Gastroesophageal sphincter (tissue), 4 donors: ENCODE measurements around the gene TMPRSS15. TPM values are rescaled to one million over a fixed set of nuclear protein-coding genes. Genes with fewer than 3 reads are reported as not detected.
A peak's percentile ranks its signal among the peaks of the same experiment; 100 is the strongest.
"Not testable (repeated sequence)": the region's sequence is repeated elsewhere in the genome, so short reads cannot be mapped to it uniquely, and the experiment has no call there.

Experiments
- ATAC-seq: fragments of 150-250 bp; one replicate; pipeline ENCODE4 v1.9.1; 2016; ENCODE audit warnings: mild to moderate bottlenecking, moderate library complexity
- H3K27ac ChIP-seq, 4 donors: fragments of 200-600 bp; sonication (generic) in 3 of 4; 1 replicate in 3 of 4; 2 replicates in 1 of 4; pipeline ENCODE4 v1.5.1; 2016 to 2019
- H3K27me3 ChIP-seq: fragments of 200-600 bp; sonication (generic); one replicate; pipeline ENCODE4 v1.5.1; 2019
- H3K36me3 ChIP-seq, 2 donors: fragments of 200-600 bp; sonication (generic); one replicate each; pipeline ENCODE4 v1.5.1; 2019; ENCODE audit warnings: control low read depth in 1 of 2
- H3K4me1 ChIP-seq, 3 donors: fragments of 200-600 bp; sonication (generic); 1 replicate in 2 of 3; 2 replicates in 1 of 3; pipeline ENCODE4 v1.5.1; 2016 to 2019; ENCODE audit warnings: control low read depth in 2 of 3
- H3K4me3 ChIP-seq, 2 donors: fragments of 200-600 bp; sonication (generic); one replicate each; pipeline ENCODE4 v1.5.1; 2019; ENCODE audit warnings: mild to moderate bottlenecking in 1 of 2, moderate library complexity in 1 of 2
- H3K9me3 ChIP-seq, 3 donors: fragments of 200-600 bp; sonication (generic); one replicate each; pipeline ENCODE4 v1.5.1; 2017 to 2019; ENCODE audit warnings: control low read depth in 2 of 3
- EP300 ChIP-seq: sonication (generic); formaldehyde crosslinking; IDR thresholded peaks from one replicate; pipeline ENCODE4 v1.6.1; 2017; ENCODE audit warnings: antibody characterized with exemption, mild to moderate bottlenecking
- POLR2A ChIP-seq, 2 donors: fragments of 450-650 bp; IDR thresholded peaks; one replicate each; pipeline ENCODE4 v1.6.1; 2017; ENCODE audit warnings: antibody characterized with exemption in 2 of 2, mild to moderate bottlenecking in 2 of 2, moderate library complexity in 1 of 2
- POLR2AphosphoS5 ChIP-seq: sonication (generic); formaldehyde crosslinking; IDR thresholded peaks from one replicate; pipeline ENCODE4 v1.6.1; 2017; ENCODE audit warnings: antibody characterized with exemption
- WGBS, 2 donors: methylation state at CpG; one replicate each; pipeline ENCODE4 v1.1.5; 2018; ENCODE audit warnings: low coverage in 1 of 2; 5-methylcytosine and 5-hydroxymethylcytosine counted together
- total RNA-seq, 4 donors: library from RNA; depleted of rRNA; stranded (reverse); fragments of >200 nt; gene quantifications; one replicate each; pipeline ENCODE4 v1.1.0, GENCODE V29; 2016
- TF ChIP-seq, protein P1 (sequence below), 4 experiments: fragments of 200-600 bp in 2 of 4; fragments of 450-650 bp in 2 of 4; sonication (generic) in 1 of 4; IDR thresholded peaks; one replicate each; pipeline ENCODE4 v1.5.1; 2017 to 2019; ENCODE audit warnings: antibody characterized with exemption in 4 of 4, mild to moderate bottlenecking in 2 of 4, moderate library complexity in 2 of 4

TMPRSS15 gene
- total RNA-seq, 4 donors from 2014 or later, result not detected

- H3K4me3 ChIP-seq, result no peak overlapping the region
- TF ChIP-seq POLR2AphosphoS5, result no peak
- no peak for TF ChIP-seq EP300
- no peak for TF ChIP-seq POLR2A (IDR thresholded peaks at IDR 0.05)
- TF ChIP-seq, protein P1, sequence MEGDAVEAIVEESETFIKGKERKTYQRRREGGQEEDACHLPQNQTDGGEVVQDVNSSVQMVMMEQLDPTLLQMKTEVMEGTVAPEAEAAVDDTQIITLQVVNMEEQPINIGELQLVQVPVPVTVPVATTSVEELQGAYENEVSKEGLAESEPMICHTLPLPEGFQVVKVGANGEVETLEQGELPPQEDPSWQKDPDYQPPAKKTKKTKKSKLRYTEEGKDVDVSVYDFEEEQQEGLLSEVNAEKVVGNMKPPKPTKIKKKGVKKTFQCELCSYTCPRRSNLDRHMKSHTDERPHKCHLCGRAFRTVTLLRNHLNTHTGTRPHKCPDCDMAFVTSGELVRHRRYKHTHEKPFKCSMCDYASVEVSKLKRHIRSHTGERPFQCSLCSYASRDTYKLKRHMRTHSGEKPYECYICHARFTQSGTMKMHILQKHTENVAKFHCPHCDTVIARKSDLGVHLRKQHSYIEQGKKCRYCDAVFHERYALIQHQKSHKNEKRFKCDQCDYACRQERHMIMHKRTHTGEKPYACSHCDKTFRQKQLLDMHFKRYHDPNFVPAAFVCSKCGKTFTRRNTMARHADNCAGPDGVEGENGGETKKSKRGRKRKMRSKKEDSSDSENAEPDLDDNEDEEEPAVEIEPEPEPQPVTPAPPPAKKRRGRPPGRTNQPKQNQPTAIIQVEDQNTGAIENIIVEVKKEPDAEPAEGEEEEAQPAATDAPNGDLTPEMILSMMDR (IDR thresholded peaks at IDR 0.05), result no peak
- H3K9me3 ChIP-seq, result no peaks in the 10 kb centered on the region
- WGBS, 2 donors, result 70% methylated on average over 1 of the region's 1 CpG; no CpG with 5 or more reads in 1 of the 2 donors
- H3K27ac ChIP-seq, result no peak overlapping the region
- H3K4me1 ChIP-seq, result no peaks in the 10 kb centered on the region
- ATAC-seq, result no peak
- H3K36me3 ChIP-seq, result no peaks in the 10 kb centered on the region
- H3K27me3 ChIP-seq, result no peaks in the 10 kb centered on the region
Observed at GRCh38 chr21:18409579-18409978, 6.0 kb upstream of the TMPRSS15 start.

DNA sequence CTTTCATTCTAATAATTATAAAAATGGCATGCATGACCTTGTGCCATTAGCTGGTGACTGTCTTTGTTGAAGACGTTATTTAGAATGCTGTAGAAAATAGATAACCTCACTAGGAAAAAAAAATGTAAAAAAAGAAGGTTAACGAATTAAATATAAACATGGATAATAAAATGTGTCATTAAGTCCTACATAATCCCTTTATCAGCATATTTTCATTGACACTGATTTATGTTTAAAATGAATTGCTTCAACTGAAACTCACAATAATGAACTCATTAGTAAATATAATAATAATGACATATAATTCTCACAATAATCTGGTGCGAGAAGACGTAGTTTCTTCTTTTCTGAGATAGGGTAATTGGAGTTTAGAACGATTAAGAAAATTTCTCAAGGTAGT is 4.7 kb downstream of the TMPRSS15 start:
- TF ChIP-seq, protein P1 (IDR thresholded peaks at IDR 0.05), result no peak
- TF ChIP-seq EP300 (no peak), POLR2A (IDR thresholded peaks at IDR 0.05) (no peak), POLR2AphosphoS5 (no peak)
- 71 to 83% methylated on average over 5 of the region's 5 CpGs for WGBS, 2 donors
- Histone ChIP-seq H3K4me3 (no peak overlapping the region), H3K4me1 (no peaks in the 10 kb centered on the region), H3K36me3 (no peaks in the 10 kb centered on the region), H3K27ac (no peak overlapping the region), H3K9me3 (no peaks in the 10 kb centered on the region), H3K27me3 (no peaks in the 10 kb centered on the region)
- no peak for ATAC-seq

DNA sequence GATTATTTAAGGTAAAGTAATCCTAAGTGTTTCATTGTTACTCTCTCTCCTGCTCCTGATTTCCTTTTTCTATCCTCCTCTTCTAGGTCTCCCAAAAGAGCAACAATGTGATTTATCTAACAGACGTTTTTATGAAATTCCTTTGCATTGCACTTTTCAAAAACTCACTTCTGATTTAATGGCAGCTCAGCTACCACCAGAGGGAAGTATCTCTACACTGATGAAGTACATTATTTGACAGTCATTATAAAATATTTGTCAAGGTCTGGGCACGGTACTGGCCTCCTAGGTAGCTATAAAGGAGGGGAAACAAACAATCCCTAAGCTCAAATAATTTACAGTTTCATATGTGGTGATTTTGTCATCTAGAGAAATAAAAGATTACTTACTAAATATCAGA is 15.6 kb downstream of the TMPRSS15 start:
- ATAC-seq, result no peak
- TF ChIP-seq, protein P1 (IDR thresholded peaks at IDR 0.05), result no peak
- no peak for TF ChIP-seq EP300
- Histone ChIP-seq H3K36me3 (no peaks in the 10 kb centered on the region), H3K9me3 (no peaks in the 10 kb centered on the region), H3K4me3 (no peak overlapping the region), H3K27me3 (no peaks in the 10 kb centered on the region), H3K4me1 (no peaks in the 10 kb centered on the region), H3K27ac (no peak overlapping the region)
- 9 to 13% methylated on average over 2 of the region's 2 CpGs for WGBS, 2 donors

GRCh38 chr21:18384771-18385170 is 18.8 kb downstream of the TMPRSS15 start:
- no peaks in the 10 kb centered on the region for H3K4me1 ChIP-seq
- no peaks in the 10 kb centered on the region for H3K36me3 ChIP-seq
- no peaks in the 10 kb centered on the region for H3K9me3 ChIP-seq
- H3K27me3 ChIP-seq, result no peaks in the 10 kb centered on the region
- H3K27ac ChIP-seq, result no peak overlapping the region
- ATAC-seq, result no peak
- TF ChIP-seq, protein P1 (IDR thresholded peaks at IDR 0.05), result peak in 2 of 4 experiments; percentile 7 to 30
- no peak for TF ChIP-seq POLR2A (IDR thresholded peaks at IDR 0.05)
- 8 to 20% methylated on average over 1 of the region's 1 CpG for WGBS, 2 donors
- H3K4me3 ChIP-seq, result no peak overlapping the region

GRCh38 chr21:18382934-18383619 is 20.5 kb downstream of the TMPRSS15 start:
- H3K4me1 ChIP-seq, ATAC-seq, H3K4me3 ChIP-seq, H3K27ac ChIP-seq, H3K9me3 ChIP-seq, H3K27me3 ChIP-seq, H3K36me3 ChIP-seq: not testable (repeated sequence)
- 86 to 90% methylated on average over 1 to 4 of the region's 4 CpGs for WGBS, 2 donors
